HG03064 (cell line): Measurements from ENCODE around the gene C7orf25.
"Not testable (repeated sequence)": the region's sequence is repeated elsewhere in the genome, so short reads cannot be mapped to it uniquely, and the experiment has no call there.

Source experiments
- ATAC-seq: cut with Tn5 transposase; IDR thresholded peaks from one replicate; pipeline ENCODE4 v1.9.1; 2021; ENCODE audit warnings: low read depth; ENCODE audit not compliant: unreplicated experiment

Gene C7orf25

DNA sequence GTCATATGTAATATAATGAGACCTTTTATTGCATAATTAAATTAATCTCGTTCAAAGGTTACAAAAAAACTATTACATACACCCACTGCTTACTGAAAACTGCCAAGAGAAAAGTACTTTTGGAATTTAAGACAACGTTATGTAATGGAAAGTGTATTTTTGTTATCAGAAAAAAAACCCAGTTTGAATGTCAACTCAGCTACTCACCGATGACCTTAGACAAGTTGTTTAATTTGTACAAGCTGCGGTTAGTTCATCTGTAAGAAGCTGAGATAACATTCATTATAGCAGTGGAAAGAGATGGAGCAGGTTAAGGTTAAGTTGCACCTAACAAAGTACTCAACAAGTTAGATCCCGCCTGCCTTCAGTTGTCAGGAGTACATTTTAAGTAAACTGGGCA lies 19.0 kb upstream of the C7orf25 start:
- no peak for ATAC-seq

DNA sequence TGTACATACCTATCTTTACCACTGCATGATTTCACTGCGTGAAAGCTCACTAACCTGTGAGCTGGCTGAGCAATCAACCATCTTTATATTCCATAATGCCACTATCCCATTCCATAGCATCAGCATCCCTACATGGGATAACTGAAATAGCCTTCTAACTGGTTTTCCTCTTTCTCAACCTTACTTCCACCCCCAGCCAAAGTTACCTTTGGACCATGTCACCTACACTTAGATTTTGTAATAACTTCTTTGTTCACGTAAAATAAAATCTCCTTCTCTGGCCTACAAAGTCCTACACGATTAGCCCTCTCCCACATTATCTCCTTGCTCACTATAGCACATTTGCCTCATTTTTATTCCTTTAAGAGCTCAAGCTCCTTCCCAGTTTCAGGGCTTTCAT lies 17.6 kb upstream of the C7orf25 start:
- no peak for ATAC-seq

DNA sequence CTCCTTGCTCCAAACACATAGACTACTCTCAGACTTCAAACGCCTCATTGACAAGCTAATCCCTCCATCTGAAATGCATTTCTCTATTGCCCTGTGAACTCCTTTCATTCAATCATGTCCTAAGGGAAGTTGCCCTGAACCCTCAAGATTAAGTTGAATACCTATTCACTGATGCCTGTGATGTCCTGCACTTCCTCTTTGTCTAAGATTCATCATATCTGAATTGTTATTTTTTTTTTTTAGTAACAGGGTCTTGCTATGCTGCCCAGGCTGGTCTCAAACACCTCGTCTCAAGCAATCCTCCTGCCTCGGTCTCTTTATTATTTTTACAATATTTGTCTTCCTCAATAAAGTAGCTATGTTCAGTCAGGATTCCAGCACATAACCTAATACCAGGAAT lies 16.9 kb upstream of the C7orf25 start:
- ATAC-seq = no peak

DNA sequence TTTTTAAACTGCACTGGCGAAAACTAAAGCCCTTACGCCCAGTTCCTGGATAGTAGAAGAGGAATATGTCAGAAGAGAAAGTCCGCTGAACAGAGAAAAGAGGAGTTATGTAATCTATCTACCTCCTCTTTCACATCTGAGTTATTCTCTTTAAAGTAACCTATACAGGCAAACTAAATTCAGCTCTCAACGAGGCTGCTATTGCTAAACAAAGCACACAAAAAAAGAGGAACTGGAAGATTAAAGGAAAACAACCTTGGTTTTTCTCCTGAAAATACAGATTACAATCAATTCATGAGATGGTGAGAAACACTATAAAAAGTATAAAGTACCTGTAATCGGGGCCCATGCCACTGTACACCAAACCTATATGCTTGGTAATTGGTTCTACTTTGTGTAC lies 14.3 kb upstream of the C7orf25 start:
- ATAC-seq = no peak

DNA sequence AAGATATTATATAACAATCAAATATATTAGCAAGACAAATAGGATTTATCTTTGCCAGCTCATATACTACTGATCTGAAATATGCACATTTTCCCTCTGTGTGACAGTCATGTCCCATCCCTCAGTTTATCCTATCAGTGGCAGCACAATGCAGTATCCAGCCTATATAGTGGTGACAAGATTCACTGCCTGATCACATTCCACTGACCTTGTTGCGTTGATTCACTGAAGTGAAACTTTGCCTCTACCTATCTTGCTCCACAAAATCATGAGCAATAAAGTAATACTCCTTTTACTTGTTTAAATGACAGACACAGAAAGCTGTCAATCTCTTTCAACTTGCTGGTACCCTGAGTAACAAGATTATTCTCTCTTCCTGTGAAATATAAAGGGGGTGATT lies 13.8 kb upstream of the C7orf25 start:
- ATAC-seq = no peak

DNA sequence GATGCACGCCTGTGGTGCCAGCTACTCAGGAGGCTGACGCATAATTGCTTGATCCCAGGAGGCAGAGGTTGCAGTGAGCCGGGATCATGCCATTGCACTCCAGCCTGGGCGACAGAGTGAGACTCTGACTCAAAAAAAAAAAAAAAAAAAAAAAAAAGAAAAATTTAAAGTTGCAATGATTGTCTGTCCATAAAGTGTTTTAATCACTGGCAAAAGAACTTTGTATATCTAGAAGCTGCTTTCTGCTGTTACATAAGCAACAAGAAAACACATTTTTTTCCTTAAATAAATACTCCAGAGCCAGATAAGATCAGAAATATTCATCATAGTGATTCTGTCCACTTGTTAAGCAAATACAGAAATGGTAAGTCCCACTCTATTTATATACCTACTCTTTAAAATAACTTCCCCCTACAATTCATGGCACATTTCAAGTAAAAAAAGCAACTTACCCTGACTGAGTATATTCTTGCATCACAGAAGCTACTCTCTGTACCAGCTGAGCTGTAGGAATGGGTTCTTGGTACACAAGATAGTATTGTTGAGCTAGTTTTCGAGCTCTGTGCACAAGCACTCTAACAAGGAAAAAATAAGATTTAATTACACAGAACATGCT lies 12.5 kb upstream of the C7orf25 start:
- ATAC-seq = no peak

DNA sequence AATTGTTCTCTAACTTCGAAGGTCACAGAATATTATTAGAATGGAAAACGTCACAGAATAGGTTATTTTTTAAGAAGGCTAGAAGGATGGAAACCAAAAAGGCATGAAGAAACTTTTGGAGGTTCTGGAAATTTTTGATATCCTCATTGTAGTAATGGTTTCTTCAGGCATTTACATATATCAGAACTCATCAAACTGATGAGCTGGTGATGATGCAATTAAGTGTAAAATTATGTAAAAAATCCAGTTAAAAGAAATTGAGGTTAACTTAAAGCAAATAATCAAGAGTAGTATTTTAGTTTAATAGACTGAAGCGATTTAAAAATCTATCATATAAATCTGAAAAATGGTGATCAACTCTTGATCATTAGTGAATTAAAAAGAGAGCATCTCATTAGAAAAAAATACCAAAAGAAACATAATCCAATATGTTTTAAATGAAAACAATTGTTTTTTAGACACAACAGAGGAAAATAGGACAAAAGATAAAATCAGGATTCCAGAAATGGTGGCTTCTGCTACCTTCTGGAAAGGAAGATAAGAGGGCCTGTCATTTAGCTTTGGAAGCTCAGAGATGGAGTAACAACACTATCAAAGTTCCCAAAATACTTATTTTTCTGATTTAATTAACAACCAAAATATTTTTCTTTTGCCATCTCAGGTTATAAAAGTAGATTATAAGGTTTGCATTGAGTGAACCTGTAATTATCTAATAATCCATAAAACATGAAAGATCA lies 10.3 kb upstream of the C7orf25 start:
- no peak for ATAC-seq

DNA sequence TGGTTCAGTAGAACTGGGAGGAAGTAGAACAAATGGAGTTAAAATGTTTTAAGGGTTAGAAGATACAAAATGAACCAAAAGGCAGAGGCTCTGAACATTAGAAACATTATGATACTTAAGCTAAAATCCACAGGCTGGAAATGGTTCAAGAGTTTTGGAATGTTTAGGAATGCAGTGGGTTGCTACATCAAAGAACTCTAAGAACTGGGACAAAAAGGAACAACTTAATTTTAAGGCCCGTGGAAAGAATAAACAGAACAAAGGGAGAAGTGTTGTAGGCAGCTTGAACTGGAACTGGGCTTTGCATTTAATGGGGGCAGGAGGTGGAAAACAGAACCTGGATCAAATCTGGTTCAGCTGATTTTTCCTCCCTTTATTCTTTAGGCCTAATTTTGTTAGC lies 3.5 kb upstream of the C7orf25 start:
- no peak for ATAC-seq

DNA sequence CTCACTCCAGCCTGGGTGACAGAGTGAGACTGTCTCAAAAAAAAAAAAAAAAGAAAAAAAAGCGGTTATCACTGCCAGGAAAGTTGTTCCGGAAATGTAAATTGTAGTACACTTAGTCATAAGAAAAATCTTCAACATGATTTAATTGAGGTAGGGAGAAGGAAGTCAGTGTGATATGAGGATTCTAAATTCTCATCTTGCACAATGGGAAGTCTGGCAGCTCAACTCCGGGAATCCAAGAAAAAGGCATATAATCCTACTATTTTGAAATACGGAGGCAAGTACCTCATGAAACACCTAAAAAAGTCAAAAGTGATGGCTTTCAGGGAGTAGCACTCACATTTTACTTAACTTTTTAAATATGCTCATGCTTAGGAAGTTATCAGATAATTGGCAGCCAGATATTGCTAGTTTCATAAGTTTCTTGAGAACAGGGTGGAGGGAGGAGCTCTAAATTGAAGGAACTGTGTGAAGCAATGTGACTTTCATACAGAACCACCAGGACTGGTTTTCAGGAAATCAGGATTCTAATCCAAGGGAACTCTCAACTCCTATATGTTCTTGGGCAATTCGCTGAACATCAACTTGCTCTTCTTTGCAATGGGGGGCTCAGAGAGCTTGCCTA lies 2.7 kb upstream of the C7orf25 start:
- no peak for ATAC-seq

DNA sequence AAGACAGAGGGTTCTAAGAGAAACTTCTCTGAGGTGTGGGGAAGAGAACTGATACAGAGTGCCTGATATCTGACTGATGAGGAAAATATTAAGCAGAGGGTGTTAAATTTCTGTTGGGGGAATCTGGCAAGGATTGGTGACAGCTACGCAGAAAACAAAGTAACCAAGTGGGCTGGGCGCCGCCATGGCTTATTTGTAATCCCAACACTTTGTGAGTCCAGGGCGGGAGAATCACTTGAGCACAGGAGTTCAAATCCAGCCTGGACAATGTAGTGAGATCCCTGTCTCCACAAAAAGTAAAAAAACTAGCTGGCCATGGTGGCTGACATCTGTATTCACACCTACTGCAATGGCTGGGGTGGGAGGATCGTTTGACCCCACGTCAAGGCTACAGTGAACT lies 2.1 kb upstream of the C7orf25 start:
- ATAC-seq = no peak

DNA sequence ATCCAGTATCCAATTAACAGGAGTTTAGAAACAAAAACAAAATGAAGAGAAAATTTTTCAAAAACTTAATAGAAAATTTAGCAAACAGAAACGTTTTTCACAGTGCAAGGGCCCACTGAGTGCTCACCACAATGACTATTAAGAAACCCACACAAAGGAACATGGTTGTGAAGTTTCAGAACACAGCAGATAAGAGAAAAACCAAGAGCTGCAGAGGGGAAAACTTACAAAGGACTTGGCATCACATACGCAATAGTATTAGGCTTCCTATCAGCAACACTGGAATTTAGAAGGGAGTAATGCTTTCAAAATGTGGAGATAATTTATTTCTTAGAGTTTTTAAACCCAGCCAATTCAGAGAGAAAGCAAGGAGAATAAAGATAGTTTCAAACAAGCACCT lies 1.7 kb upstream of the C7orf25 start:
- no peak for ATAC-seq

DNA sequence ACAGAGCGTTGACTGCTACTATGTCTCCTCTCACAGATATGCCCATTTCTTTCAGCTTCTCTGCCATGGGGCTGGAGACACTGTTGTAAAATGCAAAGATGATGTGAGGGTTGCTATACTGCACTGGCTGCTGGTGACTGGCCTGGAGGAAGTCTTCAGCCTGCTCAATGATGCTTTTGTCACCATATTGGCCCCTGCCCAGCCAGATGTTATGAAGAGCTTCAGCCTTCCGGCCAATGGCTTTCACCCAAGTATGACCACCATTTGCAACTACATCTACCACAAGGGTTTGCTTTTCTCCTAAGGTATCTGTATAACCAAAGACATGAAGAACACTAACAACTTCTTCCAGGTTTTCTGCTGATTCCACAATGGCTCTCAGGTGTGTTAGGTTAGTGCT lies 1.6 kb downstream of the C7orf25 start:
- no peak for ATAC-seq

DNA sequence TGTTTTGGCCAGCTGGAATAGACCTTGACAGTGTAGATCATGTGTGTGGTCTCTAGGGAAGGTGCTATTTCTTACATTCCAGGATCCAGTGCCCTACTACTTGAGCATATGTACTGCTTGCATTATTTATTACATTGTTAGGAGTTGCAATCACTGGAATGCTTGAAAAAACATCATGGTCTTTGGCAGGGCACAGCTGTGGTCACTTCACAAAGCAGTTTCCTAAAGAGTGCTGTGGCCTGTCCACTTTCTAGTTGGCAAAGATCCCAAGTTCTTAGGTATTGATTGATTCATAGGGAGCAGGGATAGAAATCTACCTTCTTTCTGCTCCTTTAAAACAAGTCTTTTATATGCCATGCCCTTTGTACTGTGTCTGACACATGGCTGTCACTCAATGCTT lies 4.6 kb downstream of the C7orf25 start:
- no peak for ATAC-seq

DNA sequence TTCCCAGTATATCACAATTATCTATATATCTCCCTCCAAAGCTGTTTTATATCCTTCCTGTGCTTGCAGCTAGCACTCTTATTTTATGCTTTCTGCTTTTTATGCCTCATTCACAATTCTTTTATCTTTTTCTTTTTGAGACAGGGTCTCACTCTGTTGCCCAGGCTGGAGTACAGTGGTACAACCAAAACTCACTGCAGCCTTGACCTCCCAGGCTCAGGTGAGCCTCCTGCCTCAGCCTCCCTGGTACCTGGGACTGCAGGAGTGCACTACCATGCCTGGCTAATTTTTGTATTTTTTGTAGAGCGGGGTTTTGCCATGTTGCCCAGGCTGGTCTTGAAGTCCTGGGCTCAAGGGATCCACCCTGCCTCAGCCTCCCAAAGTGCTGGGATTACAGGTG lies 5.7 kb downstream of the C7orf25 start:
- no peak for ATAC-seq

DNA sequence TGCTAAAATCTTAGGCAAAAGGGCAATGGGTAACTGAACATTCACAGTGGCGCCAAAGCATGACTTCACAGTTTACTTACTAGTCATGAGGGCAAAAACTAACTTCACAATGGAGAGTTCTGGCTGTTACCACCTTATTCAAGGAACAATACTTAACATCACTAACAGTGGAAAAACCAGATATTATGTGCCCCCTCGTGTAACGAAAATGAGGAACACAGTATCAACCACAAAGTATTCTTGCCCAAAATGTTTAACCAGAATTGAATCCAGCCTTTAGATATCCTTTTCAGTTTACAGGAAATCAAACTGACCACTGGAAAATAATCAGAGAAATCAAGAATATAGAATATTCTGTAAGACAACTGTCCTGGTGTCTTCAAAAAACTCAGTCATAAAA lies 9.5 kb downstream of the C7orf25 start:
- ATAC-seq = no peak

DNA sequence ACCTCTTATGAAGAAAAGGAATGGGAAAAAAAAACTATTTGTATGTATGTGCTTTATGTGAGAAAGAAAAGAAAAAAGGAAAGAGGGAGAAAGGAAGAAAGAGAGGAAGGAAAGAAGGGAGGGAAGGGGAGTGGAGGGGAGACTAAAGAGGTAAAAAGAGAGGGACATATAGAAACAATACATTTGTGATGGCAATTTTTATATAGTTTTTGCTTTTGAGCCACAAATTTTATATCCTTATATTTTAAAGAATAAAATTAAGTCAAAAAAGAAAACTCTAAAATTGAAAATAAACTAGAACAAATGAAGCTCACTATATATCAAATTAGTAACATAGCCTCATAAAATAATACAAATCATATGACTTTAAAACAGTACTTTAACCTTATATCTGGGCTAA lies 11.0 kb downstream of the C7orf25 start:
- no peak for ATAC-seq

DNA sequence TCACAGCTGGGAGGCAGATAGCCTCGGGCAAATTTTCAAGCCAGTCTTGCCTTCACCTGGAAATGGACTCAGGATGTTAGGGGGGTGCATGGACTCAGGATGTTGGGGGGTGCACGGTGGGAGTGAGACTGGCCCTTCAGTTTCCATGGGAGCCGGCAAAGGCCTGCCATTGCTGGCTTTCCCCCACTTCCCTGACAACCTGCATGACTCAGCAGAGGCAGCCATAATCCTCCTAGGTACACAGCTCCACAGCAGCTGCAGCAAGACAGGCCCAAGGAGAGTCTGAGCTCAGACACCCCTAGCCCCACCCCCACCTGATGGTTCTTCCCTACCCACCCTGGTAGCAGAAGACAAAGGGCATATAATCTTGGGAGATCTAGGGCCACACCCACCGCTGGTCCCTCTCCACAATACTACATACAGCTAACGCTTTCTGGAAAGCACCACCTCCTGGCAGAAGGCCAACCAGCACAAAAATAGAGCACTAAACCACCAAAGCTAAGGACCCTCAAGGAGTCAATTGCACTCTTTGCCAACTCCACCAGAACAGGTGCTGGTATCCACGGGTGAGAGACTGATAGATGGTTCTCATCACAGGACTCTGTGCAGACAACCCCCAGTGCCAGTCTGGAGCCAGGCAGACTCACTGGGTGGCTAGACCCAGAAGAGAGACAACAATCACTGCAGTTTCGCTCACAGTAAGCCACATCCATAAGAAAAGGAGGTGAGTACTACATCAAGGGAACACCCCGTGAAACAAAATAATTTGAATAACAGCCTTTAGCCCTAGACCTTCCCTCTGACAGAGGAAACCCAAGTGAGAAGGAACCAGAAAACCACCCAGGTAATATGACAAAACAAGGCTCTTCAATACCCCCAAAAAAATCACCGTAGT lies 18.3 kb downstream of the C7orf25 start:
- no peak for ATAC-seq

DNA sequence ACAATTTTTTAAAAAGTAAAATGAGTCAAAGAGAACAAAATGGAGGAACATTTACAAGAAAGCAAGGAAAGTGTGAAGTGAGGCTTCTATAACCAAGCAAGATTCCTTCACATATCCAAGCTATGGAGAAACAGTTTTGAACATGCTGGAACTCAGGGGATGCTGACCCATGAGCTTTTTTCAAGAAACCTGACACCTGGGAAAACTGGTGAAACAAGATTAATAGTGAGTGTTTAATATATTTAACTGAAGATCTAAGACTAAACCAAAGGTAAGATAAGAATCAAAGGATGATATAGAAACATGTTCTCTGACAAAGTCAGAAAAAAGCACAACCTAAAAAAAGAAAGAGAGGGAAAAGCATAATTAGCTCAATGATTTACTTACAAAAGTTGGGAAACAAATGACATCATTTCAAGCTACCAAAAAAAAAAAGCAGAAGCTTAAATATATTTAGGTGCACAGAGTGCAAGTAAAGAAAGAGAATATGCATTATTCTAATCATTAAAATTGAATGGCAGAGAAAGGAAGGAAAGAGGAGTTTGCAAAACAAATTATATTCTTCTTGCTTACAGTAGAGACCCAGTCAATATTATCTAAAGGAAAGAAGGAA lies 24.9 kb downstream of the C7orf25 start:
- ATAC-seq = no peak

DNA sequence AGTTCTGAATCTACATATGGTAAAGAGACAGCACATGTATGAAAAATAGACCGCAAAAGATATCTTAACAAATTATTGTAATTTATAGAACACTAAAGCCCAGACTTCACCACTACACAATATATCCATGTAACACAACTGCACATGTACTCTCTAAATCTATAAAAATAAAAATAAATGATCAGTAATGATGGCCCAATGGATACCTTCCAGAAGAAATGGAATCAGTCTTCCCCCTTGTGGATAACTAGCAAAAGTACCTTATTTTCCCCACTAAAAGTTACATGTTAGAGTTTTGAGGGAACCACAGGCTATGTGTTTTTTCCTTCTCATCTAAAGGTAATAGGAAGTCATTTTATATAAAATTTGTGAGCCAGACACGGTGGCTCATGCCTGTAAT lies 25.7 kb downstream of the C7orf25 start:
- ATAC-seq = no peak

DNA sequence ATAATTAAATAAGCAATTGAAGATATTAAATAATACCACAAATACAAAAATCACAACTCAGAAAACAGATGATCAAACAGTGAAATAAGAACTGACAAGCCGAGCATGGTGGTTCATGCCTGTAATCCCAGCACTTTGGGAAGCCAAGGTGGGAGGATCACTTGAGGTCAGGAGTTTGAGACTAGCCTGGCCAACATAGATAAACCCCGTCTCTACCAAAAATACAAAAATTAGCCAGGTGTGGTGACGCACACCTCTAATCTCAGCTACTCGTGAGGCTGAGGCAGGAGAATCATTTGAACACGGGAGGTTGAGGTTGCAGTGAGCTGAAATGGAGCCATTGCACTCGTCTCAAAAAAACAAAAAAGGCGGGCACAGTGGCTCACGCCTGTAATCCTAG lies 26.7 kb downstream of the C7orf25 start:
- not testable (repeated sequence) for ATAC-seq

DNA sequence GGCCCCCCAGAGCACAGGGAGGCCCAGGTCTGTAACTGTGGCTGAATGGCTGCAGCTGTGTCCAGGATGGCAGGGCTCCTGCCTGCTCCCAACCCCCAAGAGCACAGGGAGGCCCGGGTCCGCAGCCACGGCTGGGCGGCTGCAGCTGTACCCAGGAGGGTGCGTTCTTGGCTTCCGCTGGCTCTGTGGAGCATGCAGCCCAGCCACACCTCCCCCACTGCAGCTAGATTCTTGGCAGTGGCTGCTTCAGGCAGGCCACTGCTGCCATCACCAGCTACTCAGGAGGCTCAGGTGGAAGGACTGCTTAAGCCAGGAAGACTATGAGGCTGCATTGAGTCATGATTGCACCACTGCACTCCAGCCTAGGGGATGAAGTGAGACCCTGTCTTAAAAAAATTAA lies 27.9 kb downstream of the C7orf25 start:
- ATAC-seq = no peak
